KBM-7 (cell line): ENCODE data around the gene DENND4A.
"Not testable (repeated sequence)": the region's sequence is repeated elsewhere in the genome, so short reads cannot be mapped to it uniquely, and the experiment has no call there.

Experiments used
- DNase-seq: peaks from one replicate; pipeline ENCODE4 v3.0.0-alpha.2; 2015
- in situ Hi-C: fragments of 300-500 bp; cut with MboI; formaldehyde crosslinking; loops from 2 replicates; pipeline ENCODE4 v1.14.3; 2020; ENCODE audit warnings: low sequenced_read_pairs, low pct_unique_long_range_greater_than_20kb, mixed read lengths

The DENND4A gene

DNA sequence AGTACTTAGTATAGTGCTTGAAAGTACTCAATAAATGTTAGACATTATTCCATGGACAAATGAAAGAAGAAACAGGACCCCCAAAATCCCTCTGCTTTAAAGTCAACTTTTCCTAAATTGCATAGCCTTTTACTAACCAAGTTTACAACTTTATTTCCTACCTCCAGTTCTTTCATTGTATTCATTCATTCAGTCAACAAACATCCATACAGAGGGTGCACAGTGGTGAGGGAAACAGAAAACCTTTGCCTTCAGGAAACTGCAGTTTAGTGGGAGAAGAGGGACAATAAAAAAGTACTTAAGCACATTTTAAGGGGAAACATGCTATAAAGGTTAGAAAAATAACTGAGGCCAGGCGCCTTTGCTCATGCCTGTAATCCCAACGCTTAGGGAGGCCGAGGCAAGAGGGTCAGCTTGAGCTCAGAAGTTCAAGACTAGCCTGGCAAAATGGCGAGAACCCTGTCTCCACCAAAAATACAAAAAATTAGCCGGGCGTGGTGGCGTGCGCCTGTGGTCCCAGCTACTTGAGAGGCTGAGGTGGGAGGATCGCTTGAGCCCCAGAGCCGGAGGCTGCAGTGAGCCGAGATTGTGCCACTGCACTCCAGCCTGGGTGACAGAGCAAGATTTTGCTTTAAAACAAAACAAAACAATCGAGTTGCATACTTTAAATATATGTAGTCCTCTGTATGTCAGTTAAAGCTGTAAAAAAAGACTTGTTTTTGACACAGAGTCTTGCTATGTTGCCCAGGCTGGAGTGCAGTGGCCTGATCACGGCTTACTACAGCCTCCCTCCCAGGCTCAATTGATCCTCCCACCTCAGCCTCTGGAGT, 1.1 kb upstream of the DENND4A start:
- DNase-seq = no peak
- in situ Hi-C loops = no loop called here

DNA sequence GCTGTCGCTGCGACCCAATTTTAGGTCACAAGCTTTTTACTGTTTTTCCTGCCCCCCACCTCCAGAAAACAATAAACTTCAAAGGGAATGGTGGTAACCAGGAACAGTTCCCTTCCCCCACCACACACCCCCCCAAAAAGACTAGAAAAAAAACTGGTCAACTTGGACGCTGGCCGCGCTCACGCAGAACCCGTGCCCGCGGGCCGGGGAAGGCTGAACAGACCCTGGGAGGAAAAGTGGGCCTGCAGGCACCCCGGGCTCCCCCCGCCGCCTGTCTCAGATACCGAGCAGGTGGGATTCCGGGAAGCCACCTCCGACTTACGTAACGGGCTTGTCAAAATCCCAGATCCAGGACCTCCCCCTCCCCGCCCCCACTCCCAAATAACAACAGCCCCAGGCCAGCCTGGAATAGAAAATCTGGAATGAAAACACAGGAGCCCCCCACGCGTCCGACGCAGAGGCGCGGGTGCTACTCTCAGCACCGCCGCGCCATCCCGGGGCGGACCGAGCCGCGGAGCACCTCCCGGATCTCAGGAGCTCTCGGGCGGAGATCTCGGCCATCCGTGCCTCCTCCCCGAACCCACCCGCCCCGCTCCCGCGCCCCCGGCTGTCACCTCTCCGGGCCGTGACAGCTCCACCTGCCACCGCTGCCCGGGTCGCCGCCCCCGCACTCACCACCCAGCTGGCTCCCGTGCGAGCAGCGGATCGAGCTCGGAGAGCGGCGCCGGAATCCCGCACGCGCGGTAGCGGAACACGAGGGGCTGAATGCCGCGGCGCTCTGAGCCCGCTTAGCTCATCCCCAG, 557 bp downstream of the DENND4A start:
- DNase-seq = peak; percentile 79
- in situ Hi-C loops = no loop called here

DNA sequence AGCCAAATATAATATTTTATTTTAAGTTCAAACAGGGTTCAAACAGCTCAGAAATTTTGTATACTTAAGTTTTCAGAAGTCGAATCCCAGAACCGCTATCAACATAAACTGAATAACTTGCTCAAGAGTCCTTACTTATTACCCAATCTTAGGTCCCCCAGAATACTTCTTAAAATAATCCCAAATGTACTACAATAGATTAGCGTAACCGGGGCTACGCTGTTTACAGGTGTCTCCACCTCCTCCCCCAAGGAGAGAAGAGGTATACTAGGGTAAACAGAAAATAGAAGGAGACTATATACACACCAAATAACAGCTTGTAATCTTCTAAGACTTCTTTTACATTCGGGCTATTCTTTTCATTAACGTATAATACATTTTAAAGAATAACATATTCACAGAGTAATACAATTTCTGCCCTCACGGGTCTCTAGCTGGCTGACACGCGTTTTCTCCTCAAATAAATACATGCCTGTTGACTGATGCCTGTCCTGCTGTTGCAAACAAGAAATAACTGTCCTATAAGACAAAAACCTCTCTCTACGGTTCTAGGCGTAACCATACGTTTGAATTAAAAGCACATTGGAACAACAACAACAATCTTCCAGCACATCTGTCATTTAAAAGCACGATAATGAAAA, 1.3 kb downstream of the DENND4A start:
- DNase-seq = peak; percentile 70
- in situ Hi-C loops = no loop called here

DNA sequence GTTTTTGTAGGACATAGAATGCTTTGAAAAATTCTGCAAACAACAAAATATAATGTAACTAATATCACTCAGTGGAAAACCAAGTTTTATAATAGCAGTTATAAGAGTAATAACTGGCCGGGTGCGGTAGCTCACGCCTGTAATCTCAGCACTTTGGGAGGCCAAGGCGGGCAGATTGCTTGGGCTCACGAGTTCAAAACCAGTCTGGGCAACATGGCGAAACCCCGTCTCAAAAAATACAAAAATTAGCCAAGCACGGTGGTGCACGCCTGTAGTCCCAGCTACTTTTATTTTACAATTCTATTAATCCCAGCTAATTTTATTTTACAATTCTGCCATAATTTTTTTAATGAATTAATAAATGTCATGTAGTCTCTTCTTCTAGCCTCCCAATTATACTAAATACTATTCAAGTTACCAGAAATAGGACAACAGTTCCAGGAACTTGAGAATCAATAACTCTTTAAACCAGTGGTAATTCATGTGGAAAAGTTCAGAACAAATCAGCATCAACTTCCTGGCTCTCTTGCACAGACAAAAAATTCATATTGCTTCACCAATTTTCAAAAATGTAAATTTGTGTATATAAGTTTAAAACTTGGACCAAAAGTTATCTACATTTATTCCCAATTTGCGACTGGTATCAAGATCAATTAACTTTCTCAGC, 2.2 kb downstream of the DENND4A start:
- in situ Hi-C loops = no loop called here
- peak; percentile 43 for DNase-seq

DNA sequence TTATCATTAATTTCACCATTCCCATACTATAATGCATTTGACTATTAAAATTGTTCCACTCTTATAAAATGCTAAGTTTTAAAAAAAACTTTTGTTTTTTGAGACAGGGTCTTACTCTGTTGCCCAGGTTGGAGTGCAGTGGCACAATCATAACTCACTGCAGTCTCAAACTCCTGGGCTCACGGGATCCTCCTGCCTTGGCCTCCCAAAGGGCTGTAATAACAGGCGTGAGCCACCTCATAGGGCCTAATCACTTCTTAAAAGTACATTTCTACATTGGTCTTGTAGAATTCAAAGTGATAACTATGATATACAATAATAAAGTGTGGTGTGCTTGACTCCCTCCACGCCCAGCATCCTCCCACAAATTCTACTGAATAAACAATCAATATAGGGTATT, 3.0 kb downstream of the DENND4A start:
- DNase-seq = no peak
- in situ Hi-C loops = no loop called here

DNA sequence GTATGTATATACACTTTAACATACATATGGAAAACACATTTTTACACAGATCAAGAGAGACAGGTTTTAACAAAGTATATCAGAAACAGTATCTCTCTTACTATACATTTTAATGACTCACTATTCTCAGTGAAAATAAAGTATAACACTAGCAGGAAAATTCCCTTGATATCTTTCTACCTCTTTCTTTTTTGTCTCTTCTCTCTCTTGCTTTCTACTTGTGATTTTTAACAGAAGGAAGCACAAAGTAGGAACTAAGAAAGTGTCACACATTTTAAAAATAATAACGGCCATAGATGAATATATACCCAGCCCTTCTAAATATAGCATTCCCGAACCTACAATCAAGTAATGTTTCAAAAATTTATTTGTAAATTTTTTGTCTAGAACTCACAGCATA, 4.8 kb downstream of the DENND4A start:
- no peak for DNase-seq
- in situ Hi-C loops = no loop called here

DNA sequence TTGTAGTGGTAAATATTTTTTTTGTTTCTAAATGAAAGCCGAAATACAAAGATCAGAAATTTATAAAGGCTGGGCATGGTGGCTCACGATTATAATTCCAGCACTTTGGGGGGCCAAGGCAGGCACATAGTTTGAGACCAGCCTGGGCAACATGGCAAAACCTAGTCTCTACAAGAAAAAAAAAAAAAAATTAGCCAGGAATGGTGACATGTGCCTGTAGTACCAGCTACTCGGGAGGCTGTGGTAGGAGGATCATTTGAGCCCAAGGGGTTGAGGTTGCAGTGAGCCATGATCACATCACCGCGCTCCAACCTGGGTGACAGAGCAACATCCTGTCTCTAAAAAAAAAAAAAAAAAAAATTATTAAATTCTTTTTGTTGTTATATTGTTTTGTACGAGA, 6.9 kb downstream of the DENND4A start:
- in situ Hi-C loops = no loop called here
- DNase-seq = no peak

DNA sequence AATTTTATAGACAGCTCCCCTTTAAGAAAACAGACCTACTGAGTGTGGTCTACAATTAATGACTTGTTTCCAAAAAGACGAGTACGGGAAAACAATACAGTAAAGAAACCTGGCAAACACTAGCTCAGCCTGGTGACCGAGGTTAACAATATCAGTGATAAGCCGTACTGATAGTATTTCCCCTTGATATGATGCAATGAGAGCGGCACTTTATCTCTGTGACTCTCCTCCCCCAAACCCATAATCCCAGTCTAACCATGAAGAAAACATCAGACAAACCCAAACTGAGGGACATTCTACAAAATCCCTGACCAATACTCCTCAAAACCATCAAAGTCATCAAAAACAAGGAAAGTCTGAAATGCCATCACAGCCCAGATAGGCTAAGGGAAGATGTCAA, 8.2 kb downstream of the DENND4A start:
- in situ Hi-C loops = no loop called here
- no peak for DNase-seq

DNA sequence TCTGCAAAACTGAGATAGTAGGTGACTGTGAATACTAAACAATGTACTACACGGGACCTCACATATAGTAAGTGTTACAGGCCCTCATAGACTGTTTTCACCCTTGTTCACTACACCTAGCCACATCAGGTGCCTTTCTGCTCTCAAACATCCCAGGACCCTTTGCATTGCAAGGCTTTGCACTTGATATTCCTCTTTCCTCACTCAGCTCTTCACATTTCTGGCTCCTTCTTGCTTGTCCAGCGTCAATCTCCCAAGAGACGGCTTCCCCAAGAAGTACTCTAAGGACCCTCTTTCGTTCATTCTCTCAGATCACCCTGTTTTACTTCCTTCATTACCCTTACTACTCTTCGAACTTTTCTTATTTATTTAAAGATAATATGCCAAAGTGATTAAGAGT, 10.0 kb downstream of the DENND4A start:
- in situ Hi-C loops = no loop called here

DNA sequence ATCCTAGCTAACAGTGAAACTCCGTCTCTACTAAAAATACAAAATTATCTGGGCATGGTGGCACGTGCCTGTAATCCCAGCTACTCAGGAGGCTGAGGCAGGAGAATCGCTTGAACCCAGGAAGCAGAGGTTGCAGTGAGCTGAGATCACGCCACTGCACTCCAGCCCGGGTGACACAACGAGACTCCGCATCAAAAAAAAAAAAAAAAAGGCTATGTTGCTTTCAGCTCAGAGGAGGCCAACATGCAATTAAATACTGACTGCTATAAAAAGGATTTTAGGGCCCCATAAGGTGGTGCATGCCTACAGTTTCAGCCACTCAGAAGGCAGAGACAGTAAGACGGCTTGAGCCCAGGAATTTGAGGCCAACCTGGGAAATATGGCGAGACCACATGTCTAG, 13.4 kb downstream of the DENND4A start:
- DNase-seq, in situ Hi-C loops: not testable (repeated sequence)

More for the DNA sequence above, 10.0 kb downstream of the DENND4A start:
- no peak for DNase-seq

DNA sequence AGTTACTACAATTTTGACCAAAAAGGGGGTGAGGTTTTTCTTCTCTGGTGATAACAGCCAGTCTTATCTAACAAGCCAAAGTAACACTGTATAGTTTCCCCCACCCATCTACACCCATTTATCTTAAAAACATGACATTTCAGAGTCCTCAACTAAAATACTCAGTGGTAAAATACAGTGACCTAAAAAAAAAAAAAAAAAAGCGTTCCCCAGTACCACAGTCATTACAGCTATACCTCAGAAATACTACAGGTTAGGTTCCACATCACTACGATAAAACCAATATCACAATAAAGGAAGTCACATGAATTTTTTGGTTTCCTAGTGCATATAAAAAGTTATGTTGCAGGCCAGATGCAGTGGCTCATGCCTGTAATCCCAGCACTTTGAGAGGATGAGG, 13.8 kb downstream of the DENND4A start:
- no peak for DNase-seq
- in situ Hi-C loops = no loop called here

DNA sequence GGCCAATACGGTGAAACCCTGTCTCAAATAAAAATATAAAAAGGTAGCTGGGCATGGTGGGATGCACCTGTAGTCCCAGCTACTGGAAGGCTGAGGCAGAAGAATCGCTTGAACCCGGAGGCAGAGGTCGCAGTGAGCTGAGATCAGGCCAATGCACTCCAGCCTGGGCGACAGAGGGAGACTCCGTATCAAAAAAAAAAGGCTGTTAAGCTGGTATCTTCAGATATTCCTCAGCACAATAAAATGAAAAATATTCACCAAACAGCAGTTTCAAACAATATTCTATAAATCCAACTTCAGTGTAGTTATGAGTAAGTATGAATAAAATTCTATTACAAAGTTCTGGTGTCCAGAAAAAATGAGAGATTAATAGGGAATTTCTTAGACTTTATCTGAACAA, 14.2 kb downstream of the DENND4A start:
- no peak for DNase-seq
- in situ Hi-C loops = no loop called here

DNA sequence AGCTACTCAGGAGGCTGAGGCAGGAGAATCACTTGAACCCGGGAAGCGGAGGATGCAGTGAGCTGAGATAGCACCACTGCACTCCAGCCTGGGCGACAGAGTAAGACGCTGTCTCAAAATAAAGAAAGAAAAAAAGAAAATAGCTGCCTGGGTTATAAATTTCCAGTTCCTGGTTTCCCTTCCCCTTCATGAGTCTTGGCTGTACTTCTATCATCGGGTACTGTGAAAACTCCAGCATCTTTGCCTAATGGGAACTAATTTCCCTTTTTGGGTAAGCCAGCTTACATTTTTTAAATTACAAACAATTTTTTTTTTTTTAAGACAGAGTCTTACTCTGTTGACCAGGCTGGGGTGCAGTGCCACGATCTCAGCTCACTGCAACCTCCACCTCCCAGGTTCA, 15.0 kb downstream of the DENND4A start:
- in situ Hi-C loops = no loop called here
- DNase-seq = no peak

DNA sequence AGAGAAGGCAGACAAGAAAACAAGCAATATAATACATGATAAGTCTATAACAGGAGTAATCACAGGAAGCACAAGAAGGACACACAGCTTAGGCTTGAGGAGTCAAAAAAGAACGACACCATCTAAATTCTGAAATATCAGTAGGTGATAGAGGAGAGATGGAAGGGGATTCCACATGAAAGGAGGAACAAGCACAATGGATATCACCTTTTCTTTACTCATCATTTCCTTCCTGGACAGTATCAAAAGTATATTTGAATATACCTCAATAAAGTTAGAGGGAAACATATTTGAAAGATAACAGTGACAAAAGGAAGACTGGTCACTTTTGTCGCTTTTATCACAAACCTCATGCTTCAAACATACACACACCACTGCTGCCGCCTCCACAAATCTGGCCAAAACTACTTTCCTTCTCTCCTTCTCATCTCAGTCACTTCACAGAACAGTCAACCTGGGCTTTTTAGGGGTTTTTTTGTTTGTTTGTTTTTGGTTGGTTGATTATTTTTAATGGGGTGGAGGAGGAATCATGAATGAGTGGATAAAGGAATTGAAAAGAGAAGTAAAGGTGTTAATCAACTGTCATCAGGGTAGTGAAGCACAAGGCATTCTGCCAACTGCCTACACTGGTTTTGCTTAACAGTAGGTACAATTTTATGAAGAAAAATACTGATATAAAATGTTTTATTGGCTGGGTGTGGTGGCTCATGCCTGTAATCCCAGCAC, 18.5 kb downstream of the DENND4A start:
- no peak for DNase-seq
- in situ Hi-C loops = no loop called here

DNA sequence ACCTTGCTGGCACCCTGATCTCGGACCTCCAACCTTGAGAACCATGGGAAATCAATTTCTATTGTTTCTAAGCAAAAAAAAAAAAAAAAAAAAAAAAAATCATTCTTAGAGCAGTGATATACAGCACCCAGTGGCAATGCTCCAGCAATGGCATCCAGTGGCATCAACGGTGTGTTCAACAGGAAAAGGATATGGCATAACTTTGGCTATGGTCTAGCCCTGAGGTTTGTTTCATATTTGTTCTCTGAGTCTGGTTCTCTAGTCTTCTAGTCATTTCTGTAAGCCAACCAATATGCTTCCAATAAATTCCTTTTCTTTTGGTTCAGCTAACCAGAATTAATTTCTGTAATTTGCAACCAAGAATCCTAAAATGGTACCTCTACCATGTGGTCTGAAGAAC, 19.2 kb downstream of the DENND4A start:
- no peak for DNase-seq
- in situ Hi-C loops = no loop called here

DNA sequence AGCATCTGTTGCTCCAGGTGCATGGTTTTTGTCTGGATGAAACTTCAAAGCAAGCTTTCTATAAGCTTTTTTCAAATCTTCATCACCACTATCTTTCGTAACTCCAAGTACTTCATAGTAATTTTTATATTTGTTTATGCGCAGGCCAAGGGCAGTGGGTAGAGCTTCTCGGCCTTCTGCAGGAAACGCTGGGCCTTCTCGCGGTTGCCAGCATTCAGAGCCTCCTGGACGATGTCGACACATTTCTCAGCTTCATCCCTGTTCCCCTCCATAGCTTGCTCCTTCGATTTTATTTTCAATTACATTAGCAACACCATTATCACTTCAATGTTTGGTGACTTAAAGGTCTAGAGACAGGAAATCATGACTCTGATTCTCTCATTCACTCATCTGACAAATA, 20.2 kb downstream of the DENND4A start:
- no peak for DNase-seq
- in situ Hi-C loops = no loop called here

DNA sequence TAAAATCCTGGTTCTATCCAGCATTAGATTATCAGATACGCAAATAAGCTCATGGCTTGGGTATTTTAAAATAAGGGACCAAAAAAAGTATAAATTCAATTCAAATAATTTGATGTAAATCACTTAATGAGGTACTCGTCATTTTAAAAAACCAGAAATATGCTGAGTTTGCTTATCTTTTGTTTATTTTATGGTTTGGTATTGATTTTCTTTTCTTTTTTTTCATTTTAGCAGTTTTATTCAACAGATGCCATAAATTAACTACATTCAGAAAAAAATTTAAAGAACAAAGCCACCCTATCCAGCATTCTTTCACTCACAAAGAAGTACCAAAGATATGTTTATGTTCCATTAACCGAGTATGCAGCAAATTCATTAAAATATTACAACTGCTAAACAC, 22.6 kb downstream of the DENND4A start:
- in situ Hi-C loops = no loop called here
- no peak for DNase-seq

DNA sequence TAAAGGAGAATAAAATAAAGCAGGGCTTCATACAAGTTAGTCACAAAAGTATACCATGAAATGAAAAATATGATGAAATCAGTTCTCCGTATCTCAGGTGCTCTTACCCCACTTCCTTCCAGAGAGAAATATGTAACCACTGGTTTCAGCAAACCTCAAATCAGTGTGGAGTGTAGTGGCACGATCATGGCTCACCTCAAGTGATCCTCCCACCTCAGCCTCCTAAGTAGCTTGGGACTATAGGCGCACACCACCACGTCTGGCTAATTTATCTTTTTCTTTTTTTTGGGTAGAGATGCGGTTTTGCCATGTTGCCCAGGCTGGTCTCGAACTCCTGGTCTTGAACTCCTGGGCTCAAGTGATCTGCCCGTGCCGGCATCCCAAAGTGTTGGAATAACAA, 24.2 kb downstream of the DENND4A start:
- no peak for DNase-seq
- in situ Hi-C loops = no loop called here

DNA sequence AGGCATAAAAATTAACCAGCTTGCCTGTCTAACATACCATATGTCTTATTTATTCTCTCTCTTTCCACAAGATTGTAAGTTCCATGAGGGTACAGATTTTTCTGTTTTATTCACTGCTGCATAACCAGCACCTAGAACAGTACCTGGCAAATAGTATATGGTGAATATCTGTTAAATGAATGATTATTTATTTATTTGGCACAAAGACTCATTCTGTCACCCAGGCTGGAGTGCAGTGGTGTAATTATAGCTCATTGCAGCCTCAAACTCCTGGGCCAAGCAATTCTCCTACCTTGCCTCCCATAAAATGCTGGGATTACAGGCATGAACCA, 24.9 kb downstream of the DENND4A start:
- no peak for DNase-seq
- in situ Hi-C loops = no loop called here
